ENCODE results near the gene C1orf50. TPM values are rescaled to one million over a fixed set of nuclear protein-coding genes. Genes with fewer than 3 reads are reported as not detected.

C1orf50 gene
- total RNA-seq, 1 donor from 2014 or later = 11.3 TPM

DNA sequence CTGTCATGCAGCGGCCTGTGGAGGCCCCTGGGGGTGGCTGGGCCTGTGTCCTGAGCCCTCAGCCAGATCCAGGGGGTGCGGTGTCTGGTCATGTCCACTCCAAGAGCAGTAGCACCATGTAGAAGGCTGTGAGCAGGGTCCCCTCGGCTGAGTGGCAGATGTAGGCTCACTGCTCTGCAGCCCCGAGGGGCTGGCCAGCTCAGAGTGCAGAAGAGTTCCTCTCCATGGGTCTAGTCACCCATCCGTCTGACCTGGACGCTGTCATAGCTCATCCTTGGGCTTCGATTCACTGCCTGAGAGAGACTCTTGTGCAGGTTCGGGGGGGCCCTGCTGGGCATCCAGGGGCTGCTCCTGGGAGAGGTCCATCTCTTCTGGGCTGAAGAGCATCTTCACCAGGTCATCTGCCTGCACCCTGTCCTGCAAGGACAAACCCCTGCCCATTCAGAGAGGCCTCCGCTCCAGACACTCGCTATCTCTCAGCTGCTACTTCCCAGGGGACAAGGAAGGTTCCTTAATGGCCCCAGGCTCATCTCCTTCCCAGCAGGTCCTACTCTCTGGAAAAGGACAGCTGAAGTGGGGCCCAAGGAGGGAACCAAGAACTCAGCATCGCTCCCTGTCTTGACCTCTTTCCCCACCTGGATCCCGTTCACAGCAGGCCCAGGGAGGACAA is 20.5 kb upstream of the C1orf50 start:
- Mint-ChIP-seq H3K27me3 (ENCODE audit: unreplicated experiment) (peaks cover 5% of the 10 kb centered on the region), H3K4me1 (ENCODE audit: unreplicated experiment) (no peaks in the 10 kb centered on the region), H3K9me3 (ENCODE audit: unreplicated experiment) (peaks cover 1% of the 10 kb centered on the region), H3K36me3 (ENCODE audit: low read depth, unreplicated experiment) (peaks cover 44% of the 10 kb centered on the region), H3K27ac (ENCODE audit: unreplicated experiment) (no peak overlapping the region), H3K4me3 (ENCODE audit: unreplicated experiment) (no peak overlapping the region)
- TF ChIP-seq, protein P1, sequence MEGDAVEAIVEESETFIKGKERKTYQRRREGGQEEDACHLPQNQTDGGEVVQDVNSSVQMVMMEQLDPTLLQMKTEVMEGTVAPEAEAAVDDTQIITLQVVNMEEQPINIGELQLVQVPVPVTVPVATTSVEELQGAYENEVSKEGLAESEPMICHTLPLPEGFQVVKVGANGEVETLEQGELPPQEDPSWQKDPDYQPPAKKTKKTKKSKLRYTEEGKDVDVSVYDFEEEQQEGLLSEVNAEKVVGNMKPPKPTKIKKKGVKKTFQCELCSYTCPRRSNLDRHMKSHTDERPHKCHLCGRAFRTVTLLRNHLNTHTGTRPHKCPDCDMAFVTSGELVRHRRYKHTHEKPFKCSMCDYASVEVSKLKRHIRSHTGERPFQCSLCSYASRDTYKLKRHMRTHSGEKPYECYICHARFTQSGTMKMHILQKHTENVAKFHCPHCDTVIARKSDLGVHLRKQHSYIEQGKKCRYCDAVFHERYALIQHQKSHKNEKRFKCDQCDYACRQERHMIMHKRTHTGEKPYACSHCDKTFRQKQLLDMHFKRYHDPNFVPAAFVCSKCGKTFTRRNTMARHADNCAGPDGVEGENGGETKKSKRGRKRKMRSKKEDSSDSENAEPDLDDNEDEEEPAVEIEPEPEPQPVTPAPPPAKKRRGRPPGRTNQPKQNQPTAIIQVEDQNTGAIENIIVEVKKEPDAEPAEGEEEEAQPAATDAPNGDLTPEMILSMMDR (IDR thresholded peaks at IDR 0.05; ENCODE audit: unreplicated experiment) = no peak
- DNase-seq (ENCODE audit: low spot score) = no peak

DNA sequence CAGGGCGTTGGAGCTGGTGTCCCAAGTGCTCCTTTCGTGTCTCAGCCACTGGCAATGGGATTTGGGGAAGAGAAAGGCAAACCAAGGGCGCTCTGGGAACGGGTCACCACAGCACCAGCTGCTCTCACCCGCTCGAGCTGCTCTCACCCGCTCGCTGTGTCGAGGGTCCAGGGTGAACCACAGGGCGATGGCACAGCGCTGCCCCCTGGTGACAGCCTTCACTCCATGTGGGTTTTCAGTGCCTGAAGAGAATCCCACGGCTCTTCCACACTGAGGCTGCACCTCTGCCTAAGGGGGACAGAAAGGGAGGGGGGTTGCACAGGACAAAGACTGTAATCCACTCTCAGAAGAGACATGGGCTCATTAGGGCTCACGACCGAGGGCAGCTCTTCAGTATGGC is 19.9 kb upstream of the C1orf50 start:
- Mint-ChIP-seq H3K4me3 (ENCODE audit: unreplicated experiment) (no peak overlapping the region), H3K27ac (ENCODE audit: unreplicated experiment) (no peak overlapping the region)

DNA sequence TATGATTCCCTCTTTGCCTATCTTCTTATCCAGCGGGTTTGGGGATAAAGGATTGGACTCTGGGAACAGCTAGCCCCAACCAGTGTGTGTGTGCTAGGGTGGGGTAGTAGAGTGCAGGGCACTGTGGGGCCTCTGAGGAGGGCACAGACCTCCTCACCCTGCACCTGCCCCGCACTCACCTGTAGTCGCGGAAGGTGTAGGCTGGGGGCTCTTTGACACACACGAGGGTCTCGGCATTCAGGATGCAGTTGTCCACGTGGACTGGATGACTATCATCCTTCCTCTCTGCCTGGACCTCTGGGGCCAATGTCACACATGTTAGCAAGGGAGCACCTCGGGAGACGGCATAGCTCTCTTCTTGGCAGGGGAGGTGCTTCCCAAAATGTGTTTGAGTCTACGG is 19.0 kb upstream of the C1orf50 start:
- TF ChIP-seq, protein P1 (IDR thresholded peaks at IDR 0.05; ENCODE audit: unreplicated experiment) = no peak
- no peak for DNase-seq (ENCODE audit: low spot score)
- H3K9me3 Mint-ChIP-seq (ENCODE audit: unreplicated experiment) = peaks cover 4% of the 10 kb centered on the region
- H3K36me3 Mint-ChIP-seq (ENCODE audit: low read depth, unreplicated experiment) = peaks cover 54% of the 10 kb centered on the region
- H3K27ac Mint-ChIP-seq (ENCODE audit: unreplicated experiment) = no peak overlapping the region
- peaks cover 6% of the 10 kb centered on the region for H3K27me3 Mint-ChIP-seq (ENCODE audit: unreplicated experiment)
- no peaks in the 10 kb centered on the region for H3K4me1 Mint-ChIP-seq (ENCODE audit: unreplicated experiment)
- peak overlapping the region; percentile 81 for H3K4me3 Mint-ChIP-seq (ENCODE audit: unreplicated experiment)

More for the DNA sequence above, 19.9 kb upstream of the C1orf50 start:
- TF ChIP-seq, protein P1 (IDR thresholded peaks at IDR 0.05; ENCODE audit: unreplicated experiment) = peak; percentile 34
- peak; percentile 55 for DNase-seq (ENCODE audit: low spot score)
- Mint-ChIP-seq H3K36me3 (ENCODE audit: low read depth, unreplicated experiment) (peaks cover 50% of the 10 kb centered on the region), H3K27me3 (ENCODE audit: unreplicated experiment) (peaks cover 6% of the 10 kb centered on the region), H3K9me3 (ENCODE audit: unreplicated experiment) (peaks cover 4% of the 10 kb centered on the region), H3K4me1 (ENCODE audit: unreplicated experiment) (no peaks in the 10 kb centered on the region)

DNA sequence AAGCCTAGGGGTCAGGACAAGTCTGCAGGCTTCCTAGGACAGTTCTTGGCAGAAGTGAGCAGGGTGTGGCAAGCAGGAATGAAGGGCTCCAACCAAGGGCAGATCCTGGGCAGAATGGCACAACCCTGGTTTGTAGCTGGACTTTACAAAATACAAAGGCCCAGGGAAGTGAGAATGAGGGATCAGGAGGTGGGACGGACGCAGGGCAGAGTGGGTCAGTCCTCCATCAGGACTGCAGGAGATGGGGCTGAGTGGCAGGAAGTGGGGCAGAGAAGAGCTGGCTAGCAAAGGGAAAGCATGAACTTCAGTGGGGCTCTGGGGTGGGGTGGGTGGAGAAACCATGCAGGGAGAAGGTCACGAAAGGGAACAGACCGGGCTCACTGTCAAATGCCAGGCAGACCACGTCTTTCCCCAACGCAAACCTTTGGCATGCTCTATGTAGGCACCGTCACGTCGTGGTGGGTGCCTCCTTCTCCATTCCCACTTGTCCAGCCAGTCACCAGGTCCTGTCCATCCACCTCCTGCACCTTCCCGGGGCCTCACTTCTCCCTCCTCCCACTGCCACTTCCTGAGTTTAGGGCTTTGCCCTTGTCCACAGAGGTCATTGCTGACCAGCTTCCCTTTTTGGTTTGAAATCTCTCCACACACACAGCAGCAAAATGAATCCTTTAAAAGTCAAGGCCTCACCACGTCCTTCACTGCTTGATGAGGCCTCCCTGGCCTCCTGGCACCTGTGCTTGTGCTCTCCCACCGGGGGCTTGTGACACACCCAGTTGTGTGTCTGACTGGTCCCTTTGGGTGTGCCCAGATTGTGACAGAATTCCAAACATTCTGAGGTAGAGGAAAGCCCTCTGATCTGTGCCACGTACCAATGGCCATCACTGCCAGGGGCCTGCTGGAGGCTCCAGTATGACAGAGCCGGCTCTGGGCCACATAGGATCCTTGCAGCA is 18.3 kb upstream of the C1orf50 start:
- DNase-seq (ENCODE audit: low spot score) = no peak
- Mint-ChIP-seq H3K4me1 (ENCODE audit: unreplicated experiment) (no peaks in the 10 kb centered on the region), H3K9me3 (ENCODE audit: unreplicated experiment) (peaks cover 4% of the 10 kb centered on the region), H3K27me3 (ENCODE audit: unreplicated experiment) (peaks cover 9% of the 10 kb centered on the region), H3K36me3 (ENCODE audit: low read depth, unreplicated experiment) (peaks cover 60% of the 10 kb centered on the region), H3K4me3 (ENCODE audit: unreplicated experiment) (peak overlapping the region; percentile 81), H3K27ac (ENCODE audit: unreplicated experiment) (no peak overlapping the region)
- TF ChIP-seq, protein P1 (IDR thresholded peaks at IDR 0.05; ENCODE audit: unreplicated experiment) = no peak
